HG02759 (cell line): ENCODE measurements around the gene FOLR2.
"Not testable (repeated sequence)": the region's sequence is repeated elsewhere in the genome, so short reads cannot be mapped to it uniquely, and the experiment has no call there.

Source experiments
- ATAC-seq: cut with Tn5 transposase; IDR thresholded peaks from one replicate; pipeline ENCODE4 v1.9.1; 2021; ENCODE audit warnings: mild to moderate bottlenecking, moderate library complexity; ENCODE audit not compliant: unreplicated experiment

Gene FOLR2

DNA sequence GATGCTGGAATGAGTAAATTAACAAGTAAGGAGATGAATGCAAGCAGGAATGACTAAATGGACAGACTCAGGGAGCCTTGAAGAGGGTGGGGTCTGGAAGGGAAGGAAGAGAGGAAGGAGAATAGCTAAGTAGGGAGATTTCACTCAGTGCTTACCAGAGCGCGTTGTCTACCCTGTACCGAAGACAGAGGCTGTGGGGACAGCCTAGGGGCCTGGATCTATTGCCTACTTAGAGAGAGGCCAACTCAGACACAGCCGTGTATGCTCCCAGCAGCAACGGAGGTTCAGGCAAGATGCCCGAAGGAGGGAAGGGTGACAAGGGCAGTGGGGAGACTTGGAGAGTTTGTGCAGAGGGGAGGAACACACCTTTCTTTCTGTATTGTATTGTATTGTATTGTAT is at the start of gene FOLR2:
Gene FOLR2, plus strand, starts transcription at position 157 of the 400 bp plus-strand sequence. CDS start 1,791 bp downstream, outside the sequence.
- no peak for ATAC-seq

DNA sequence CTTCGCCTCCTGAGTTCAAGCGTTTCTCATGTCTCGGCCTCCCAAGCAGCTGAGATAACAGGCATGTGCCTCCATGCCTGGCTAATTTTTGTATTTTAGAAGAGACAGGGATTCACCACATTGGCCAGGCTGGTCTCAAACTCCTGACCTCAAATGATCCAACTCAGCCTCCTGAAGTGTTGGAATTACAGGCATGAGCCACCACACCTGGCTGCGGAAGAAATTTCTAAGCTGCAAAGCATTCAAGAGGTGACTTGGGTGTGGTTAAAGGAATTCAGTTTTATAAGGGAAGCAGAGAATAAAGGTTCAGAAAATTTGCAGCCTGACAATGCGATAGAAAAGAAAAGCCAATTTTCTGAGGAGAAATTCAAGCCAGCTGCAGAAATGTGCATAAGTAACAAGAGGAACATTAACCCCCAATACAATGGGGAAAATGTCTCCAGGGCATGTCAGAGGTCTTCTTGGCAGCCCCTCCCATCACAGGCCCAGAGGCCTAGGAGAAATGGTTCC is 47.5 kb upstream of the FOLR2 start:
- ATAC-seq: not testable (repeated sequence)

DNA sequence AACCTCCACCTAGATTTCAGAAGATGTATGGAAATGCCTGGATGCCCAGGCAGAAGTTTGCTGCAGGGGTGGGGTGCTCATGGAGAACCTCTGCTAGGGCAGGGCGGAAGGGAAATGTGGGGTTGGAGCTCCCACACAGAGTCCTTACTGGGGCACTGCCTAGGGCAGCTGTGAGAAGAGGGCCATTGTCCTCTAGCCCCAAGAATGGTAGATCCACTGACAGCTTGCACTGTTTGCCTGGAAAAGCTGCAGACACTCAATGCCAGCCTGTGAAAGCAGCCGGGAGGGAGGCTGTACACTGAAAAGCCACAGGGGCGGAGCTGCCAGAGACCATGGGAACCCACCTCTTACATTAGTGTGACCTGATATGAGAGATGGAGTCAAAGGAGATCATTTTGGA is 46.8 kb upstream of the FOLR2 start:
- not testable (repeated sequence) for ATAC-seq

DNA sequence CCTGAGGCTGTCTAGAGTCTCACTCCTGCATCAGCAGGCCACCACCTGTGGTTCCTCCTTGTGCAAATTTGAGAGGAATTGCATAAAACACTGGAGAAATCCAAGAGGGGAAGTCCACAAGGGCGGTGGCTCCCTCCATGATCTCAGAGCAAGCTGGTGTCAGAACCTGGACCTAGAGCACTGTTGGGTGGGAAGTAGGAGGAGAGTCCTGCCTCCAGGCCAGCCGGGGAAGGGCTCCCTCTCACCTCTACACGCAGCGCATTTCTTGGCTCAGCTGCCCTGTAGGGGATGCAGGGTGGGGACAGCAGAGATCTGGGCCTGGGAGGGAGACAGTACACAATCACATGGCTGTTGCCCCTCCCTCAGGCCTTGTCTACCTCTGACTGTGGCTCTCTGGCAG is 44.6 kb upstream of the FOLR2 start:
- ATAC-seq: not testable (repeated sequence)

DNA sequence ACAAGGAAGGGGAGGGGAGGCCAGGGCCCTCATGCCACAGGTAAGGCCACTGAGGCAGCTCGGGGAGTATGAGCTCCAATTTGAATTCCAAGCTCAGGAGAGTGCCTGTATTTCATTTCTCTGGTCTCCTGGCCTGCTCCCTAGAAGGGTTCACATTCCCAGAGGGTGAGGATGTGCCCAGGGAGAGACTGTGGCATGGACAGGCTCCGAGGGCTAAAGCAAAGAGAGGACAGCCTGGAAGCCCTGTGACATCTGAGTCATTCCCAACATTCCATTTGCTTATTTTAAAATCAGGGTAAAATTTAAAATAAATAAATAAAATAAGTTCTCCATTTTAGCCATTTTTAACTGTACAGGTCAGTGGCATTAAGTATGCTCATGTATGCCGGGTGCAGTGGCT is 43.3 kb upstream of the FOLR2 start:
- ATAC-seq: no peak

DNA sequence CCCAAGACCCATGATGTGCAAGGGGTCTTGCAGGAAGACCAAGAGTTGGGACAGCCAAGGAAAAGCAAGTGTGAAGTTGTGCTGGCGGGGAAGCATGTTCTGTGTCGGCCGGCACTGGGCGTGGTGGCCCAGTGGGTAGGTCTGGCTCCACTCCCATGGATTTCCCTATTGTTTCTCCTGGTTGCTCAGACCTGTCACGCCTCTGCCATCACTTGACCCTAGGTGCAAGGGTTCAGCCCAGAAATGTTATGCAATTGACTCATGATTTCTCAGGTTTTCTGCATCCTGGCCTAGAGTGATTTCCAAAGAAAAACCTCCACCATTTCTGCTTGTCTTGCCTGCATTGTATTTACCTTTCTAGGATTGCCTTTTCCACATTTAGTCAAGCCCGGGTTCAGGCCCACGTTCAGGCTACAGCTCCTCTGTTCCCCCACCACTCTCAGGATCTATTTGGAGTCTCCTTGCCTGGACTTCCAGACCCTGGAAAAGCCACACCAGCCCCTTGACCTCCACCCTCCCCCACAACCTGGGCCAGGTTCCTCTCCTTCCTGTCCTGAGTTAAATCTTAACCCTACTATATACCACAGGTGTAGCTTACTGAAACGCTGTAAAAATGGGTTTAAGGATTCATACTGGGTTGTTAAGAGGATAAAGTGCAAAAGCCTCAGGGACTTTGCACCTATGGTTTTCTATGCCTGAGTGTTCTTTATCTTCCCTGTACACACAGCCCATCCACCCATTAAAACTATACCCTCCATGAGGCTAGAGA is 42.1 kb upstream of the FOLR2 start:
- no peak for ATAC-seq

DNA sequence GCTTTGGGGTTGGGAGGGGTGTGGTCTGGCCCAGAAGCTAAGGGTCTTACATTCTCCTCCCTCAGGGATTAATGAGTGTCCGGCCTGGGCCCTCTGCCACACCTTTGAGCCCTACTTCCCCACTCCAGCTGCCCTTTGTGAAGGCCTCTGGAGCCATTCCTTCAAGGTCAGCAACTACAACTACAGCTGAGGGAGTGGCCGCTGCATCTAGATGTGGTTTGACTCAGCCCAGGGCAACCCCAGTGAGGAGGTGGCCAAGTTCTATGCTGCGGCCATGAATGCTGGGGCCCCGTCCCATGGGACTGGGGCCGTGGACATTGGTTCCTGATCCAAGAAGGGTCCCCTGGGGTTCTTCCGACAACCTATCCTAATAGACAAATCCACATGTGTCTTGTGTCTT is 38.9 kb upstream of the FOLR2 start:
- no peak for ATAC-seq

DNA sequence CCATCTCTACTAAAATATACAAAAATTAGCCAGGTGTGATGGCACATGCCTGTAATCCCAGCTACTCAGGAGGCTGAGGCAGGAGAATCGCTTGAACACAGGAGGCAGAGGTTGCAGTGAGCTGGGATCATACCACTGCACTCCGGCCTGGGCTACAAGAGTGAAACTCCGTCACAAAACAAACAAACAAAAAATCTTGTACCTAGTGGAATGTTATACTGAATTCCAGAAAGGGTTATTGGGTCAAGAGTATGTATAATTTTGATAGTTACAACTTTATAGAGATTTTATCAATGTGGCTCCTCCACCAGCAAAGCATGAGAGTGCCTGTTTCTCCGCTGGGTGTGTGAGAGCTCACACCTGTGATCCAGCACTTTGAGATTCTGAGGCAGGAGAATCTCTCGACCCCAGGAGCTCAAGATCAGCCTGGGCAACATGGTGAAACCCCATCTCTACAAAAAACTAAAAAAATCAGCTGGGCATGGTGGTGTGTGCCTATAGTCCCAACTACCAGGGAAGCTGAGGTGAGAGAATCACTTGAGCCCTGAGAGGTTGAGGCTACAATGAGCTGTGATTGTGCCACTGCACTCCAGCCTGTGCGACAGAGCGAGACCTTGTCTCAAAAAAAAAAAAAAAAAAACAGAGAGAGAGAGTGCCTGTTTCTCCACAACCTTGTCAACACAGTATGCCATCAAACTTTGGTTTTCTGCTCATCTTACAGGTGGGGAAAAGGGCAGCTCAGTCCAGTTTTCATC is 37.4 kb upstream of the FOLR2 start:
- no peak for ATAC-seq

DNA sequence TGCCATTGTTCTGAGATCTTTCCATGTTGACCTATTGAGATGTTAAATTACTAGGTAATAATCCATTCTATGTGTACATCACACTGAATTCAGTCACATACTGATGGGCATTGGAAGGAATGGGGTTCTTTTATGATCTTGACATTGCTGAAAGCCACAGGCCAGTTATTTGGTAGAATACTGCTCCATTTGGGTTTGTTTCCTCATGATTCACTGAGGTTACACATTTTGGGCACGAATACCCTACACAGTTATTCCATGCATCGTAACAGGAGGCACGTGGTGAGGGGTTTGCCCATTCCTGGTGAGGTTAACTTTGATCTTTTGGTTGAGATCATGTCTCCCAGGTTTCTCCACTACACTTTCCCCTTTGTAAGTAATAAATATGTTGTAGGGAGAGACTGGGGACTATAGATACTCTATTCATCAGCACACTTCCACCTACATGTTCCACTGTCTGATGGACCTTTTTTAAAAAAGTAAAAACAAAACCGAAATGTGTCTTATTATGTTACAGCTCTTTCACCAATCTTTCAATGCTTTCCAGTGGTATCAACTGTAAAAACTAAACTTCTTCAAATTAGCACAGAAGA is 36.7 kb upstream of the FOLR2 start:
- no peak for ATAC-seq

DNA sequence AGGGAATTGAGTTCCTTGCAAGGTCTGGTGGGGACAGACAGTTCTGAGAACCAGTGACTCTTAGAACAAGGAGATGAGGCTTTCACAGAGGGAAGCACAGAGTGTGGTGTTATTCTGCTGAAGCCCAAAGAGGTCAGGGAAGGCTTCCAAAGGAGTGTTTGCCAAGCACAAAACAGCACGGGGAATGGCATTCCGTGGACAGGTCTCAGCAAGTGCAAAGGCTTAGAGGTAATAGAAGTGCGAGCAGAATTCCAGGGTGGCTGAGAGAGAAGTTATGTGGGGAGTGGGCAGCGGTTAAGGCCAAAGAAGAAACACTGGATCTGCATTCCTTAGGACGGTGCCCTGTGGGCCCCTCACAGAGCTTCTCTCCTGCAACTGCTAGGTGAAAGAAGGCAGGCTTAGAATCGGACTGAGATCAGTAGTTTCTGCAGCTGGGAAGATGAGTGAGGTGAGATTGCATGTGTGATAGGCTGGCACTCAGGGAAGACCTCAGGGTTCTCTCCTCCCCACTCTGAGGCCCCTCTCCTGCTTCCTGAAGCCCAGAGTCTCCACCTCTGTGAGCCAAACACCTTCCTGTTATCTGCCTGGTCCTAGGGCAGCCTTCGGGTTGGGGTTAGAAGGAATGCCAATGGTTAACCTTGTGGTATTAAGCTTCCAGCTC is 35.6 kb upstream of the FOLR2 start:
- ATAC-seq: not testable (repeated sequence)

DNA sequence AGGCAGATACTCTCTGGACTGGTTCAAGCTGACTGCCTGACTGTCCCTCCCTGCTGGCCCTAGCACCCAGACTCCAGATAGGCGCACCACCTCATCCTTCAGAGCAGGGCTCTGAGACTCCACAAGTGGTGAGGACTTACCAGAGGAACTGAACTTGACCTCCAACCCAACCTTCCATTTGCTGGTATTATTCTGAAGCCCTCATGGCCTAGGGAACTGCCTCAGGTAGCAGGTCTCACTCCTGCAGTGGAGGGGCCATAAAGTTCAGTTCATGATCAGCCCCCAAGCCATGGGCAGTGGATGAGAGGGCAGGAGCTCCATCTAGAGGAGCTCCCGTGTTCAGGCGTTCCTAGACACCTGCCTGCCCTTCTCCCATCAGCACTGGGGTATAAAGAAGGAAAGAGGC is 35.0 kb upstream of the FOLR2 start:
- ATAC-seq: not testable (repeated sequence)

DNA sequence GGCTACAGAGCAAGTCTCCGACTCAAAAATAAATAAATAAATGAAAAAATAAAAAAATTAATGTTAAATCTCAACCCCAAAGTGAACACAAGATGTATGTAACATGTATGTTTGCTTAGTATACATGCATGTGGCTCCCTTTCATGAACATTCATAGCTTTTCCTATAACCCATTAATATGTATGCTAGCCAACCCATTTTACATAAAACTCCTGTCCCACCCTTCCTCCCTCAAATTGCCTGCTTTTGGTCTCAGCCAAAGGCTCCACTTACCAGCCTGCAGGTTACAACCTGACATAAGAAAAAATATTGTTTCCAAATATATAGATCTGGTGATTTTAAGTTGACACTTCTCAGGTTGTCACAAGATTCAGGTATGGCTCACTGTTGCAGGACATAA is 28.3 kb upstream of the FOLR2 start:
- no peak for ATAC-seq

DNA sequence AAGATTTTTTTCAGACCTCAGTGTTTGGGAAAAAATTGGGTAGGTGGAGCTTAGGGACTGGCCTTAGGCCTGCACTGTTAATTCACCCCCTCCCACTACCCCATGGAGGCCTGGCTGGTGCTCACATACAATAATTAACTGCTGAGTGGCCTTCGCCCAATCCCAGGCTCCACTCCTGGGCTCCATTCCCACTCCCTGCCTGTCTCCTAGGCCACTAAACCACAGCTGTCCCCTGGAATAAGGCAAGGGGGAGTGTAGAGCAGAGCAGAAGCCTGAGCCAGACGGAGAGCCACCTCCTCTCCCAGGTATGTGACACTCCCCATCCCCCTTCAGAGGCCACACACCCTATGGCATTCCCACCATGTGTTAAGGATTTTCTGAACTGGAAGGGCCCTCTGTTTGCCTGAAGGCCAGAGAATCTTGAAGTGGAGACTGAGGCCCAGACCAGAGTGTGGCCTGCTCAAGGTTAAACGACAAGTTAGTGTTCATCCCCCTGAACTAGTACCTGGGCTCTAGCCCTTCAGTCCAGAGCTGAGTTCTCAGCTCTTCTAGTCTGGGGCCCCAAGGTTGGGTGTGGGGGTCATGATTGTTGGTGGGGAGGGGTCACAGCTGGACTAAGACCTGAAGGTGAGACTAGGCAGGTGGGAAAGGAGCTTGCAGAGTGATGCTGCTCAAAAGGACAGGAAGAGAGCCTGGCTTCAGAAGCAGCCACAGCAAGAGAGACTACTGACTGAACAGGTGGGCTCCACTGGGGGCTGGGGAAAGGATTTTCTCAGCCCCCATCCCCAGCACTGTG is 26.9 kb upstream of the FOLR2 start:
- ATAC-seq: no peak

DNA sequence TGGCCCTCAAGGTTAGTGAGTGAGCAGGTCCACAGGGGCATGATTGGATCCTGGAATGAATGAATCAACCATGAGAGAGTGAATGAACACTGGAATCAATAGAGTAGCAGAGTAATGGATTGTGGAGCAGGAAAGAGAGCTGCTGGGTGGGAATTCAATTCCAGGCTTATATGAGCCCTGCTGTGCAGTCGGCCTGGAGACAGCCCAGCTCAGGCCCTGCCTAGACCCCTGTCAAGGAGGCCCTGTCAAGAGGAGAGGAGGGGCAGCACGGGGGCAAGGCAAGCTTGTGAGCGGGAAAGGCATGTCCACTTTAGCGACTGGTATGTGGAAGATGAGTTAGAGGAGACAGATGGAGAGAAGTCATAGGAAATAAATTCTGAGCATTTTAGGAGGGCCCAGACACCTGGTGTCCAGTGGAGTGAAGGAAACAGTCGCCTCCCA is 25.9 kb upstream of the FOLR2 start:
- no peak for ATAC-seq

DNA sequence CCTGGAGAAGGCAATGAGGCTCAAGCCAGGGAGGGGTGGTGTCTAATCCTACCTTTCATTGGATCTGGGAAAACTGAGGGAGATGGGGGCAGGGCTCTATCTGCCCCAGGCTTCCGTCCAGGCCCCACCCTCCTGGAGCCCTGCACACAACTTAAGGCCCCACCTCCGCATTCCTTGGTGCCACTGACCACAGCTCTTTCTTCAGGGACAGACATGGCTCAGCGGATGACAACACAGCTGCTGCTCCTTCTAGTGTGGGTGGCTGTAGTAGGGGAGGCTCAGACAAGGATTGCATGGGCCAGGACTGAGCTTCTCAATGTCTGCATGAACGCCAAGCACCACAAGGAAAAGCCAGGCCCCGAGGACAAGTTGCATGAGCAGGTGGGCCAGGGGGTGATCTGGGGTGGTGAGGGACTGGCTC is 24.6 kb upstream of the FOLR2 start, which contains the start of gene FOLR1:
Gene FOLR1, plus strand, starts transcription at position 180 of the 421 bp plus-strand sequence. Its CDS starts 34 bp downstream, at position 214.
- ATAC-seq: no peak

DNA sequence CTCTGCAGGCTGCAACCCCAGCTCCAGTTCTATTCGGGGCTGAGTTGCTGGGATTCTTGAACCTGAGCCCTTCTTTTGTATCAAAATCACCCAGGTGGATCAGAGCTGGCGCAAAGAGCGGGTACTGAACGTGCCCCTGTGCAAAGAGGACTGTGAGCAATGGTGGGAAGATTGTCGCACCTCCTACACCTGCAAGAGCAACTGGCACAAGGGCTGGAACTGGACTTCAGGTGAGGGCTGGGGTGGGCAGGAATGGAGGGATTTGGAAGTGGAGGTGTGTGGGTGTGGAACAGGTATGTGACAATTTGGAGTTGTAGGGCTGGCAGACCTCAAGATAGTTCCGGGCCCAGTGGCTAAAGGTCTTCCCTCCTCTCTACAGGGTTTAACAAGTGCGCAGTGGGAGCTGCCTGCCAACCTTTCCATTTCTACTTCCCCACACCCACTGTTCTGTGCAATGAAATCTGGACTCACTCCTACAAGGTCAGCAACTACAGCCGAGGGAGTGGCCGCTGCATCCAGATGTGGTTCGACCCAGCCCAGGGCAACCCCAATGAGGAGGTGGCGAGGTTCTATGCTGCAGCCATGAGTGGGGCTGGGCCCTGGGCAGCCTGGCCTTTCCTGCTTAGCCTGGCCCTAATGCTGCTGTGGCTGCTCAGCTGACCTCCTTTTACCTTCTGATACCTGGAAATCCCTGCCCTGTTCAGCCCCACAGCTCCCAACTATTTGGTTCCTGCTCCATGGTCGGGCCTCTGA is 20.9 kb upstream of the FOLR2 start:
- ATAC-seq: no peak

DNA sequence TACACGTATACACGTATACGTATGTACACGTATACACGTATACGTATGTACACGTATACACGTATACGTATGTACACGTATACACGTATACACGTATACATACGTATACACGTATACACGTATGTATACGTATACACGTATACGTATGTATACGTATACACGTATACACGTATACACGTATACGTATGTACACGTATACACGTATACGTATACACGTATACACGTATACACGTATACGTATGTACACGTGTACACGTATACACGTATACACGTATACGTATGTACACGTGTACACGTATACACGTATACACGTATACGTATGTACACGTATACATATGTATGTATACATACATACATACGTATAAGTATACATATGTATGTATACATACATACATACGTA is 15.1 kb upstream of the FOLR2 start:
- ATAC-seq: not testable (repeated sequence)

DNA sequence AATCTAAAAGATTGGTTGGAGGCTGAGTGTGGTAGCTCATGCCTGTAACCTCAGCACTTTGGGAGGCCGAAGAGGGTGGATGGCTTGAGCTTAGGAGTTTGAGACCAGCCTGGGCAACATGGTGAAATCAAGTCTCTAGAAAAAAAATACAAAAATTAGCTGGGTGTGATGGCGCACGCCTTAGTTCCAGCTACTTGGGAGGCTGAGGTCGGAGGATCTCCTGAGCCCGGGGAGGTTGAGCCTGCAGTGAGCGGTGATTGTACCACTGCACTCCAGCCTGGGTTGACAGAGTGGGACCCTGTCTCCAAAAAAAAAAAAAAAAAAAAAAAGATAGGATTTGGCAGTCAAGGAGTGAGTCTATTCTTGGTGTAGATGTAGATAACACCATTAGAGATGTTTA is 14.0 kb upstream of the FOLR2 start:
- no peak for ATAC-seq

DNA sequence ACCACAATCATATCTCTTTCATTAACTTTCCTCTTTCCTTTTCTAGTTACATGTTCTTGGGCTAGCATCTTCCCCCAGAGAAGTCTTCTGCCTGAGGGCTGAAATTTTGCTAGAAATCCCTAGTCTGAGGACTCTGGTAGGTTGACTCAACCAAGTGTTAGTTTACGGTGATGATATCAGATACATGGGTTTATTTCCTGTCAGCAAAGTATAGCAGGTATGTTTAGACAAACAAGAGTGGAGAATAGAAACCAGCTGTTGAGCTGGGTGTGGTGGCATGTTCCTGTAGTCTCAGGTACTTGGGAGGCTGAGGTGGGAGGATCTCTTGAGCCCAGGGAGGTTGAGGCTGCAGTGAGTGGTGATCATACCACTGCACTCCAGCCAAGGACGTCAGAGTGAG is 13.4 kb upstream of the FOLR2 start:
- no peak for ATAC-seq
